GM12872 (cell line): ENCODE data around the gene HOXA2.

ENCODE experiments used
- TF ChIP-seq, protein P1 (sequence below): IDR thresholded peaks from 3 replicates; pipeline ENCODE4 v1.5.1; 2011; ENCODE audit warnings: low read depth, mild to moderate bottlenecking, low read length, moderate library complexity; ENCODE audit not compliant: insufficient read depth

HOXA2 gene

GRCh38 chr7:27053153-27053552 lies 49.3 kb downstream of the HOXA2 start:
- TF ChIP-seq, protein P1, sequence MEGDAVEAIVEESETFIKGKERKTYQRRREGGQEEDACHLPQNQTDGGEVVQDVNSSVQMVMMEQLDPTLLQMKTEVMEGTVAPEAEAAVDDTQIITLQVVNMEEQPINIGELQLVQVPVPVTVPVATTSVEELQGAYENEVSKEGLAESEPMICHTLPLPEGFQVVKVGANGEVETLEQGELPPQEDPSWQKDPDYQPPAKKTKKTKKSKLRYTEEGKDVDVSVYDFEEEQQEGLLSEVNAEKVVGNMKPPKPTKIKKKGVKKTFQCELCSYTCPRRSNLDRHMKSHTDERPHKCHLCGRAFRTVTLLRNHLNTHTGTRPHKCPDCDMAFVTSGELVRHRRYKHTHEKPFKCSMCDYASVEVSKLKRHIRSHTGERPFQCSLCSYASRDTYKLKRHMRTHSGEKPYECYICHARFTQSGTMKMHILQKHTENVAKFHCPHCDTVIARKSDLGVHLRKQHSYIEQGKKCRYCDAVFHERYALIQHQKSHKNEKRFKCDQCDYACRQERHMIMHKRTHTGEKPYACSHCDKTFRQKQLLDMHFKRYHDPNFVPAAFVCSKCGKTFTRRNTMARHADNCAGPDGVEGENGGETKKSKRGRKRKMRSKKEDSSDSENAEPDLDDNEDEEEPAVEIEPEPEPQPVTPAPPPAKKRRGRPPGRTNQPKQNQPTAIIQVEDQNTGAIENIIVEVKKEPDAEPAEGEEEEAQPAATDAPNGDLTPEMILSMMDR = no peak

DNA sequence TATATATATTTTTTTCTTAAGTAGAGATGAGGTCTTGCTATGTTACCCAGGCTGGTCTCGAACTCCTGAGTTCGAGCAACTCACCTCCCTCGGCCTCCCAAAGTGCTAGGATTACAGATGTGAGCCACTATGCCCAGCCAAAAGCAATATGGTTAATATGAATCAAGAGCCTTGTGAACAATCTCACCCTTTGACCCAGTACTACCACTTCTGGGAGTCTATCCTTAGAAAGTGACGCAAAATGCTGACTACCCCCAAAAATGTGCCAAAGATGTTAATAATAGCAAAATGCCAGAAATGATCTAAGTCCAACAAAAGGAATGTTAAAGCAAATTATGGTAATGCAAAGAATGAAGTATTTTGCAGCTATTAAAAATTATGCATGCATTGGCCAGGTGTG lies 51.0 kb downstream of the HOXA2 start:
- TF ChIP-seq, protein P1 = no peak
